GM19099 (cell line): ENCODE data around the gene PITRM1.

ENCODE experiments used
- POLR2A ChIP-seq: IDR thresholded peaks from 3 replicates; pipeline ENCODE4 v1.6.1; 2011; ENCODE audit warnings: low read depth; ENCODE audit not compliant: insufficient read length; ENCODE audit errors: extremely low read depth

PITRM1 gene

DNA sequence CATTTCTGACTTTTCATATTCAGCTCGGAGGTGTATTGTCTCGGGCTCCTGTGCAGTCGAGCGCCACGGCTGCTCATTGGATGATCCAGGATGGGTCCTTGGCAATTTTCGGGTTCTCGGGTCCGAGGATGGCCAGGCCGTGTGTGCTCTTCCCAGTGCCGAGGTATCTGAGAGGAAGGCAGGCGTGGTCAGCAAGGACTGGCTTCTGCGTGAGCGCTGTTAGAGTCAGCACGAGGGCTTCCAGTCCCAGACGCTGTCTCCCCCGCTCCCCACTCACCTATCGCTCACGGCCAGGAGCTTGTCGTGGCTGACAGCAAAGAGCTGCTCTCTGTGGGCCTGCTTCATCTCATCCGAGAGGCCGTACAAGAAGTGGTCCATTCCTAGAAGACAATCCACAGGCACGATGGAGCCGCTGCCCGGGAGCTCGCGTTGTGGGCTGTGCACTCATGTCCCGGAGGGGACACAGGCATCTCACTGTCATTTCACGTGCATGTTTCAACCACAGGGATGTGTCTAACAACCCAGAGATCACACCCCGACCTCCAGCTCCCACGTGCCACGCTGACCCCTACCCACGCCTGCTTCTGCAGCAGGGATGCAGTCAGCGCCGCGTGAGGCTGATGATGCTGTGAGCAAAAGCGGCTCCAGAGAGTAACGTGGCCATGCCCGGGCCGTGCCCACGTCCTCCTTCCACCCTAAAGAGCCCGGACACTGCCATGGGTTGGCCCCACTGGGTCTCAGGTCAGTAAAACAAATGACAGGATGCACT, 34.4 kb downstream of the PITRM1 start:
- TF ChIP-seq POLR2A = no peak

DNA sequence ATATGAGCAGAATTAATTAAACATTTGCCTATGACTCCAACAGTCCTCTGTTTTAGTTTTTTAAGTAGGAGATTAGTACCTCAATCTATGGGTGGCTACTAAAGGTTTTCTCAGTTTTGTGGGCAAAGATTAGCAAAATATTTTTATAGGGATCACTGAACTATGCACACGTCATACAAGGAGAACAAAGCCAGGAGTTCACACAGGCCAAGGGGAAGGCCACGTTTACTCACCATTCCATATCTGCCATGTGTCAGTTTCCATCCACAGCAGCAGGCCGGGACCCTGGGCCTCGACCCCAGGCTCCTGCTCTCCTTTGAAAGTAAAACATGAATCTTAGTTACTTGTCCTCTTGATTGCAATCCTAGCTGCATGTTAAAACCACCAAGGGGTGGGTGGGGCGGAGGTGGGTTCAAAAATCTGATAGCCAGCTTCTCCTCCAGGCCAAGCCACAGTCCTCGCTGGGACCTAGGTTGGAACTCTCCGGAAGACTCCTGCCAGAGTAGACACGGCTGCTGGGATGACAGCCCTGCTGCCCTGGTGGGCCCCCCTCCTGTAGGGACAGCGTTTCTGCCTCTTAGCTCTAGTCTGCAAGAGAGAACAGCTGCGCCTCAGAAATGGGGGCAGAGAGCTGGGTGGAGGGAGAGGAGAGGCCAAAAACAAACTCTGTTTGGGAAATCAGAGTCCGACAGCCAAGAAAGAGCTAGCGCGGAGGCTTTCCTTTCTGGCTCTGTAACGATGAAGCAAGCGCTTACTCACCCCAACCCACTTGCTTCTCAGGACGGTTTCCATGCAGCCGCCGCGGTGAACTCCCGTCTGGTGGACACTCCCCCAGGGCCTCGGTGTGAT, 35.6 kb downstream of the PITRM1 start:
- TF ChIP-seq POLR2A = no peak

GRCh38 chr10:3136336-3136735, 36.2 kb downstream of the PITRM1 start:
- TF ChIP-seq POLR2A = no peak

DNA sequence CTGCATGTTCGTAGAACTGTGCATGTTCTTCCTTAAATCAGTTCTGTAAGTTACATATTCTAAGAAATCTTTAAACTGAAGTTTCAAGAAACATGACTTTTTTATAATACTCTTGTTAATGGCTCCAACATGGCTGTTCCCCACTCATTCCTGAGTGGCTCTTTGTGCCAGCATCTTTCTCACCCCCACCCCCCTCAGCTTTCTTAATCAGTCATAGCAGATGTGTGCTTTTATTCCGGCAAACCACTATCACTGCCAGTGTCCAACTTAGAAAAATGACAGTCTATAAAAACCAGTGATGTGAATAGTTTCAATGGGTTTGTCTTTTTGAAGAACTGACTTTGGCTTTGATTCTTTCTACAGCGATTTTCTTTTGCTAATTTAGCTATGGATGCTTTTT, 37.6 kb downstream of the PITRM1 start:
- TF ChIP-seq POLR2A = no peak

- TF ChIP-seq POLR2A = no peak
Observed at GRCh38 chr10:3133948-3134347, 38.6 kb downstream of the PITRM1 start.

DNA sequence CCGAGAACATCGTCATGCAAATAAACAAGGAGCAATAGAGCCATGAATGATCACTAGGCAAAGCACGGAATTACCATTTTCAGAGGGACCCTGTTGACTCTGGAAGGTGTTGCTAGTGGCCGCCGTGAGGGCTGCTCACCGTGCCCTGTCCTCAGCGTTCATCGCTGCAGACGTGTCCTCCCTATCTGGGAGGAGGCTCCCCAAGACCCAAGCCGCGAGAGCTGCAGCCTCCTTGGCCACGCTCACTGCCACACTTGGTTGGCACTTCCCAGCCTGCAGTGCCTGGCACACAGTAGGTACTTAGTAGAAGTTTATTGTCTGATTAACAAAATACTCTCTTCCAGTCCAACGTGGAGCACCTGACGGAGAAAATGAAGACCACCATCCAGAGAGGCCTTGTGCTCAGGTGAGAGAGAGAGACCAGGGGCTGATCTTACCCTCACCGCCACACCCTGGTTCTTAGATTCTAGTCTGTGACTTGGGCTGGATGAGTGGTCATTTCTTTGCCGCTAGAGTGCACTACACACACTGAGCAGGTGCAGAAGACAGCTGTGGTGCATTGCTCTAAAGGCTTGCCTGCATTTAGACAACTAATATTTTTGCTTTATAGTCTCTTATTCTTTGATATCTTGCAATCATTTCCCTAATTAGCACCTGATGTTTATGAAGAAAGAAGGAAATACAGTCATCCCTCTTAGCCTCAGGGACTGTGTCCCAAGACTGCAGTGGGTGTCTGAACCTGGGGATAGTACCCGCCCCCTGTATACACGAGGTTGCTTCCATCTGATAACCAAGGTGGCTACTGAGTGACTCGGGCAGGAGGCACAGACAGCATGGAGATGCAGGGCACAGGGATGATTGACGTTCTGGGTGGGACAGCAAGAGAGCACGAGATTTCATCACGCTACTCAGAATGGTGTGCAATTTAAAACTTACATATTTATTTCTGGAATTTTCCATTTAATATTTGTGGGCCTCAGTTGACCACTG, 40.3 kb downstream of the PITRM1 start:
- TF ChIP-seq POLR2A = no peak

DNA sequence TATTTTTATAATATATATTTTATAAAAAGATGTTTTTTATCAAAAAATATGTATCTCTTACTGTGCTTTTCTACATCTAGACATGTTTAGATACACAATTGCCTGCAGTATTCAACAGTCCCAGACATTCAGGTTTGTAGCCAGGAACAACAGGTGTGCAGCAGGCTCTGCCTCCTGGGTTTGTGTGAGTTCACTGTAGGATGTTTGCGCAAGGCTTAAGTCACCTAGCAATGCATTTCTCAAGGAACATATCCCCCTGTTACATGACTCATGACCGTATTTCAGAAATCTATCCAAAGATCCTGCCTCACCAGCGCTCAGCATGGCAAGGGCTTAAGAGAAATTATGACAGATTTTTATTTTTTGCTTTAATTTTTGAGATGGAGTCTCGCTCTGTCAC, 41.5 kb downstream of the PITRM1 start:
- no peak for TF ChIP-seq POLR2A

DNA sequence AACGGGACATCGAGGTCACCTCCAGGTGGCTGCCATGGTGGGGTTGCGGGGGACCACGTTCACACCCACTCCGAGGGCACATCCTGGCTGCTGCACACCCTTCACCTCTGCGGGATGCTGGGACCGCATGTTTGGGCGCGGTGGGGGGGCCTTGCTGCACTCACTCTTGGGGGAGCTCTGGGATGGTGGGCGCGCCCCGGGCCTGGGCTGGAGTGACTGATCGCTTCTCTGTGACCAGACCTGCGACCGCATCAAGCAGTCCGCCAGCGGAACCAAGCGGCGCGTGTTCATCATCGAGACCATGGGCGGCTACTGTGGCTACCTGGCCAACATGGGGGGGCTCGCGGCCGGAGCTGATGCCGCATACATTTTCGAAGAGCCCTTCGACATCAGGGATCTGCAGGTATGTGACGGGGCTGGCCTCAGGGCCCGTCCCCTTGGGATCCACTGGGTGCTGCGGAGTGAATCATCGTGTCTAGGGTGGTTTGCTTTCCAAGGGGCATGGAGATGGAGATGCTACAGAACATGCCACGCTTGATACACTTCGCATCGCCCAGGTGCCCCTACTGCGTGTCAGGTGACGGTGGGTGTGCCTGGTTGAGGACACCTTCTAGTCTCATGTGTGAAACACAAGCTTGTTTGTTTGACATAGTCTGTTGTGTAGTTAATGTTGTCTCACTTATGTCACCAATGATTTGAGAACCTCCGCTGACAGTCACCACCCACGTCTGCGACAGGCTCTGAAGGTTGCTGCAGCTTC, 42.8 kb downstream of the PITRM1 start:
- TF ChIP-seq POLR2A = no peak

- TF ChIP-seq POLR2A = no peak
Observed at GRCh38 chr10:3128379-3129130, 44.0 kb downstream of the PITRM1 start.

DNA sequence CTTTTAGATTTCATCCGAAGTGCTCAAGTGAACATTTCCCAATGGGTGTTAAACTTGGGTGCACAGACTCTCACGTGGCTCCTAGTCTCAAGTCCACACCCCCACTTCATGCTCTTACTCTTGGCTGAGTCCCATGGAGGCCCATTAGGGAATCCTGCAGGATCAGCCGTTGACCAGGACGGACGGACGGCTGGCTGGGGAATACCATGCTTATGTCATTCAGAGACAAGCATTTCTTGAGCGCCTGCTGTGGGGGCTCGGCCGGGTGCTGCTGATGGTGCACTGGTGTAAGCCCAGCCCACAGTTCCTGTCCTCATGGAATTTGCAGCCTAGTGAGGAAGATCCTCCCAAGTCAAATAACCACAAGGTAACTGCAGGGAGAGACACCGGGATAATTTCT, 44.7 kb downstream of the PITRM1 start:
- TF ChIP-seq POLR2A = no peak

DNA sequence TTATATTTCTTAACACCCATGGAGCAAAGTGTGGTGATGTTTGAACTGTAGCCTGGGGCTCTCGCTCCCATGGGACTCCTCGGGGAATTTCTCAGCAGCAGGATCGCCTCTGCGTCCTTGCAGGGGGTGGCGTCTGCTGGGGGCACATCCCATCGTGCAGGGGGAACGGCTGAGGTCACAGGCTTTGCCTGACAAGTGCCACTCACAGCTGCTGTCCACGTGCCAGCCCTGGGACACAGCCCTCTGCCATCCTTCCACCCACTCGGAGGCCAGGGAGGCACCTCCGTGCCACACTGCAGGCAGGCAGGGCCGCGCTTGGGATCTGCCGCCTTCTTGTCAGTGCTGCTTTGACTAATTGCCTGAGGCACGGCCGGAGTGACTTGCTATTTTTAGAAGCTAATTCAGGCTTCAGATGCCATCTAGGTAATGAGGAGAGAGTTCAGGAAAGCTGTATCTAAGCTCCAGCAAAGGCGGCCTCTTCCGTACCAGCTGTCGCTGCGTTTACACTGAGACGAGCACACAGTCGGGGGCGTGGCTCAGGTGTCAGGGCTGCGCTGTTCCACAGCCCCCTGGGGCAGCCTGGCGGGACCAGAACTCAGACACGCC, 45.7 kb downstream of the PITRM1 start:
- TF ChIP-seq POLR2A = no peak

DNA sequence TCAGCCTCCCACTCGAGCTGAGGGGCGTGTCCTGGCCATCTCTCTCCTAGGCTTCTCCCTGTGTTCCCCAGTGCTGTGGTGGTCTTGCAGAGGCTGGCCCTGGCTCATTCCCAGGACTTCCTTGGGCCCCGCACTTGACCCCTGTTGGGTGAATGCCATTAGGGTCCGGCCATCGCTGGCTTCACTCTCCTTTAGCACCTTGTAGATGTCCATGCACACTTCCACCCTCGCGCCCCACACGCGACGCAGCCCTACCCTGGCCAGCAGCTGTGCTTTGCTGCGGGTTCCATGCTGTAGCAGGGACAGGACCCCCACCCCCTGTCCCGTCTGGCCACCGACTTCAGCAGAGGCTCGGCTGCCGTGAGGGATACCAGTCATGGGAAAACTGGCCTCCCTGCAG, 46.3 kb downstream of the PITRM1 start:
- no peak for TF ChIP-seq POLR2A

- TF ChIP-seq POLR2A = no peak
Observed at GRCh38 chr10:3125527-3126170, 46.9 kb downstream of the PITRM1 start.
